ENCODE results near the gene RASGRP3.

DNA sequence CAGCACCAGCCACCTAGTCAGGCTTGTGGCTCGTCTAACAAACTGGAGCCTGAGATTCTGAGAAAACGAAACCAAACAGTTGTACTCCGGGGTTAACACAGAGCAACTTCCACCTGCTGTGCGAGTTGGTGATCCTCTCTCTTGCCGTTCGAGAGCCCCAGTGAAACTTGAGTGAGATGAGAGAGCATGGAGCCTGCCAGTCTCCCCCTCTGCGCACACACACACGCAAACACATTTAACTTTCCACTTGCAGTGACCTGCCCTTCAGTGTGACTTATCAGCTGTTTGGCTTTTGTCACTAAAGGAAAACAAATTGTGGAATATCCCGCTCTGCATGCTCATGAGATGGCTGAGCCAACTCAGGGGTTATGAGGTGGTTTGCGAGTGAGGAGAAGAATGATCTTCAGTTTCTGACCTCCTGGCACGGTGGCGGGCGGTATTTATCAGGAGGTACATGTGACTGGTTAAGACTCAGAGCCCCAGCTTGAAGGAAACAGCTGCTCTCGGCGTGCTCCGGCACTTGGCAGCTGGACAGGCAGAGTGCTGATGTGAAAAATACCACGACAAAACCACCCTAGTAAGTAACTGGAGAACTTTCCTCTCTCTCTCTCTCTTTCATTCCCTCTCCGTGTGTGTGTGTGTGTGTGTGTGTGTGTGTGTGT, at the start of gene RASGRP3:
- TF ChIP-seq POLR2A (IDR thresholded peaks at IDR 0.05) (peak; percentile 22), CTCF (IDR thresholded peaks at IDR 0.05) (no peak)
